Kidney glomerular epithelial cell (primary cell): Measurements from ENCODE around the gene CIRBP.
"Not testable (repeated sequence)": the region's sequence is repeated elsewhere in the genome, so short reads cannot be mapped to it uniquely, and the experiment has no call there.

Experiments used
- DNase-seq: peaks from one replicate; lab custom pipeline; 2025; lab: John Stamatoyannopoulos, UW

The CIRBP gene

DNA sequence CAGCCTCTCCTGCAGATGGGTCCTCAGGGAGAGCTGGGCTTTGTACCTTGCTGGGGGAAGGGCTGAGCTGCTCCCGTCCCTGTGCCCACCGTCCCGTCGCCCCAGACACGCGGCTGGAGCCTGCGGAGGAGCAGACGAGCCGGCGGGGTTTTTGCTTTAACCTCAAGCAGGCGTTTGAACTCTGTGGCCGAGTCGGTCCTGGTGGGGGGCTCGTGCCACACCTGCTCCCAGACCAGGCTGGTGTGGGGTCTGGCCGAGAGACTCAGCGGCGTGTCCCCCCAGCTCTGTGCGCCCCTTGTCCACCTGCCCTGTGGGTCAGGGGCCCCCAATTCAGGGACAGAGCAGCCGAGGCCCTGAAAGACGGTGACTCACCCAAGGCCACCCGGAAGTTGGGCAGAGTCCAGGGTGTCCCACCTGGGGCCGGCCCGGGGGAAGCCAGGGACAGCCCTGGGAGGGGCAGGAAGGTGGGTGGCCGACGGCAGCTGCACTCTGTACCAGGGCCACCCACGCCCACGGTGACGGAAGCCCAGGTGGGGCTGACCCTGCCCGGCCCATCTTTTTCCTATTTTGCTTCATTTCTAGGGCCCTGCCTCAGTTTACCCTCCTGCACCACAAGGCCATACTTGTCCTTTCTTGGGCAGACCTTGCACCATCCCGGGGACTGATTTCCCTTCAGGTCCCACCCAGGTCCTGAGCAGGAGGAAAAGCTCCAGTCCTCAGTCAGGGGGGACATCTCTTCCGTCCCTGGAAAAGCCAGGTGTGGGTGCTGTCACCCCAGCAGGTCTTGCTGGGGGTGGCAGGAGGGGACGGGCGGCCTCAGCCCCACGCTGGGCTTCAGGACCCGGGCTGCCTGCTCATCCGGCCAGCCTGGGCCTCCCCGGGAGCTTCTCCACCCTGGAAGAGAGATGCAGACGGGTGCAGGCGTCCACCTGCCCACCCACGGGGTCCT is 21.8 kb downstream of the CIRBP start:
- DNase-seq = no peak

DNA sequence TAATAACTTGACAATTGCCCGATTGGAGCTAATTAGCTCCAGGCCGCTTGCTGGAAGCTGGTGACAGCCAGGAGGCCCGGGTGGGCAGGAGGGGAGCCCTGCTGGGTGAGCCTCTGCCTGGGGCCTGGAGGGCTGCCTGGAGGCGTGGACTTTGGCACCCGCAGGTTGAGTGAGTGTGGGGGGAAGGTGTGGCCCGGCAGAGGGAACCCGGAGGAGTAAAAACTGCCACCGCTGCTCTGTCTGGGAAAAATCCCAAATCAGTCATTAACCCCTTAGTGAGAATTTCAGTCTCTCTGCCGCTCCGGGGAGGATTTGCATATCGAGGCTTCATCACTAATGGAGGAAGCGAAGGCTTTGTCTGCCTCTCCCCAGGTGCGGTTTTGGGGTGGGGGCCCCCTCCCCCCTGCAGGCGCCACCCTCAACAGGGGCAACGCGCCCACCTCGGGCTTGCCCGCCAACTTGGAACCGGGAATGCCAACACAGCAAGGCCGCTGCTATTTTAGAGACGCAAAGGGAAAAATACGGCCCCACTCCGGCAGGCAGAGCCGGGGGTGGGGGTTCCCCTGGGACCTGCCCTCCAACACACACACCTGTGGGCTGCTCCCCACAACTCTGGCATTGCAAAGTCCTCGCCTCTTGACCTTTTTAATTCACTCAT is 22.8 kb downstream of the CIRBP start:
- DNase-seq = no peak

DNA sequence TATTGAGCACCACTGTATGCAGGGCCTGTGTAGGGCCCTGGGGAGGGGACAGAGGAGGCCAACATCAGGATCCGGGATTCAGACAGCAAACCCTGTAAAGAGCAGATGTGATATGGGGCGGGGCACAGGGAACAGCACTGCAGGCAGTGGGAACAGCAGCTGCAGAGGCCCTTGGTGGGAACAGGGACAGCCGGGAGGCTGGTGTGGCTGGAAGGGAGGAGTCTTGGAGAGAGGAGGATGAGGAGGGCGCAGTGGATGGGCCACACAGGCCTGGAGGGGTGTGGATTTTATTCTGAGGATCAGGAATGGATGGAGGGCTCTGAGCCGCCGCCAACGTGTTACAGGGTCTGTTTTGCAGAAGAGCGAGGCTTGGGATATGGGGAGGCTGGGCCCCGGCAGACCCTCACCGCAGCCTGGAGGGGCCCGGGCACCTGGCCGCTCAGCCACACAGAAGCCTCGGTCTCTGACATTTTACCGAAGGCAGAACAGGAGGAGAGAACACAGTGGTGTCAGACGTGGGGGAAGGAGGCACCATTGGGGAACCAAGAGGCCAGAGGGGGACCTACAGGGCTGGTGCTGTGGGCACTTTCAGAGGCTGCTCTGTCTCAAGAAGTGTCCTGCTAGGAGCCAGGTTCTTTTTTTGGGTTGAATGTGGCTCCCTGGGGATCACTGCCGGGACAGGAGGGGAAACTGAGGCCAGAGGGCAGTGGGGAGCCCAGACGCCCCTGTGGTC is 23.5 kb downstream of the CIRBP start:
- no peak for DNase-seq

DNA sequence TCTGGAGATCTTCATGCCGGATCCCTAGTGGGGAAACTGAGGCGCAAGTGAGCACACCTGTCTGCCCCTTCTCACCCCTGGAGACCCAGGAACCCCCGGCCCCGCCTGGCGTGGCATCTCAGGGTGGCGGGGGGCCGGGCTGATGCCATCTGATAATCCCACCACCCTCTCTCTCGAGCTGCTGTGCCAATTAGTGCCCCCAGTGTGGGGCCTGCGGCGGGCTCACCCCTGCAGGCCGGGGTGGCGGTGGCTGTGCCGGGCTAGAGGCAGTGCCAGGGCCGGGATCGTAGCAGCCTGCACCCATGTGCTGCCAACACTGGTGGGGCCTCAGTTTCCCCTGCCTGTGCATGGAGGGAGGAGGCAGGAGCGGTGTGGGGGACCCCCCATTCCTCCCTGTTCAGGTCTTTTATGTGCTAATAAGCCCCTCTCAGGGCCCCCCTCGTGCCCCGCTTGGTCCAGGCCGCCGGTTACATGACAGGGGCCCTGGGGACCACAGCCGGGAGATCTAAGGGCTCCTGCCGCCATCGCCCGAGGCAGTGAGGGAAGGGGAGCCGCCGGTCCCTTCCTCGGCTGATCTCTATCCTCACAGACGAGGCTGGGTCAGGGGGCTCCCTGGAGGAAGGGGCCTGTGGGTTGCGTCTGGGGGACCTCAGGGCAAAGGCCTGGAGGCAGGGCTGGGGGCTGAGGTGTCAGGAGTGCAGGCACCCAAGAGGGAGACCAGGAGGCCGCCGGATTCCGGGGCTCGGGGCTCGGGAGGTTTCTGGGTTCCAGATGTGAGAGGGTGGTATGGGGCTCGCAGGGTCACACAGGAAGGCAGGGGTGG is 24.9 kb downstream of the CIRBP start:
- DNase-seq = no peak

DNA sequence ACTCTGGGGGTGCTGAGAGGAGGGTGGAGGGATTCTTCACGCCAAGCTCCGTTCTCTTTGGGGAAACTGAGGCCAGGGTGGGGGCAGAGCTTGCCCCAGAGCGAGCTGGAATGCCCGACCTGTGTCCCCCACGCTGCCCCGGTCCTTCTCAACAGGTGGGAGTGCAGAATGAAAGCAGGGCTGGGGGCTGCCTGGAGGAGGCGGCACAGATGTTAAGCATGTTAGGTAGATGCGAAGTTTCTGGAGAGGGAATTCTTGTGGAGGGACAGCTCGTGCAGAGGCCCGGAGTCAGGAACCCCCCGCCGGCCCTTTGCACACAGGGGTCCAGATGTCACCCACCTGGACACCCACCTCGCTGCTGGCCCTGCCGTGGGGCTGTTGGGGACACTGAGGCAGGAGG is 25.6 kb downstream of the CIRBP start:
- DNase-seq = no peak

DNA sequence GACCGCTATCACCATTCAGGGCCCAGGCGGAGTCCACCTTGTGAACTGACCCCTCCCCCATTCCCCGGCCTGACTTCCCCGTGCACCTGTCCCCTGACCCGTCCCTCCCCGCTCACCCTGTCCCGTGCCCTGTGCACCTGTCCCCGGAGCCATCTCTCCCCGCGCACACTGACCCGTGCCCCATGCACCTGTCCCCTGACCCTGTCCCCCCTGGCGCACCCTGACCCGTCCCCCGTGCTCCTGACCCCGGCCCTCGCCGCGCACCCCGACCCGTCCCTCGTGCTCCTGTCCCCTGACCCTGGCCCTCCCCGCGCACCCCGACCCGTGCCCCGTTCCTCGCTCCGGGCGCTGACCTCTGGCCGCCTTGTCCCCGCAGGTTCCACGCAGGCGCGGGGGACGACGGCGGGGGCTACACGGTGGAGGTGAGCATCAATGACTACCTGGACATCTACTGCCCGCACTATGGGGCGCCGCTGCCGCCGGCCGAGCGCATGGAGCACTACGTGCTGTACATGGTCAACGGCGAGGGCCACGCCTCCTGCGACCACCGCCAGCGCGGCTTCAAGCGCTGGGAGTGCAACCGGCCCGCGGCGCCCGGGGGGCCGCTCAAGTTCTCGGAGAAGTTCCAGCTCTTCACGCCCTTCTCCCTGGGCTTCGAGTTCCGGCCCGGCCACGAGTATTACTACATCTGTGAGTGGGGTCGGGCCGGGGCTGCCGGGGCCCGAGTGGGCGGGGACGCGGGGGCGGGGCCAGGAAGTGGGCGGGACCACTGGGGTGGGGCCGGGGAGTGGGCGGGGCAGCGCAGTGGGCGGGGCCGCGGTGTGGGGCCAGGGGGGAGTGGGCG is 26.3 kb downstream of the CIRBP start:
- no peak for DNase-seq

DNA sequence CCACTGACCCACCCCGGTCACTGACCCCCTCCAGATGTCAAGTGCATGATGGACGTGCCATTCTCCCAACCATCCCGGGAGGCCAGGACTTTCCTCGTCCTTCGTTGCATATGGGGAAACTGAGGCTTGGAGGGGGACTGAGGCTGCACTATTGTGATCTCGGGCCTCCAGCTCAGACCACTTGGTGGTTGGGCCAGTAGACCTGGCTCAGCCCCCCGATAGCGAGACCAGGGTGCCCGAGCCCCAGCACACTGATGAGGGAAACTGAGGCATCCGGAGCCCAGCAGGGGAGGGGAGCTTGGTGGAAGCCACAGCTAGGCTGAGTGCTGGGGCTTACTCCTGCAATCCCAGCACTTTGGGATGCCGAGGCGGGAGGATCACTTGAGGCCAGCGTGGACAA is 26.9 kb downstream of the CIRBP start:
- DNase-seq = no peak

DNA sequence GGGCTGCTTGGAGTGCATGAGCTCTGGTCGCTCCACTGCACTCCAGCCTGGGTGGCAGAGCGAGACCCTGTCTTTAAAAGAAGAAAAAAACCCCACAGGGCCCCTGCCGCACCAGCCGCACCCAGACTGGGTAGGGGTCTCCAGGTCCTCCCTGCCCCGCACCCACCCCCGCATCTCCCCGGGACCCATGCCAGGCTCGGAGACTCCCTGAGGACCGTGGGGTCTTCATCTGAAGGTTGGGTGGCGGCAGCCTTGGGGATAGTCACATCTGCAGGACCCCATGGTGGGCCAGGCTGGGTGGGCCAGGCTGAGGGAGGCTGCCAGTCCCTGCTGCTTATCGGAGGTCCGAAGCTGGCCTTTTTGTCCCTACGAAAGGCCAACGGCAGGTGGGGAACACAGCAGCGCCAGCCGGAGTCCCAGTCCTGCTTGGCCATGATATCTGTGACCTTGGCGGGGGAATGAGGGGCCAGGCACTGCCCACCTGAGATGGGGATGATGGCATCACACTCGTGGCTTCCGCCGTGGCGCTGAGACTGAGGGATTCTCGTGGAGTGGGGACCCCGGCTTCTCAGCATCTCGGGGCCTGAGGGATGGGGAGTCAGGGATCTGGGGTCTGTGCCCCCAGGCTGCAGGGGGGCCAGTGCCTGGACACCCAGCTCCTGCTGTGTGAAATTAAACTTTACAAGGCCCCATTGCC is 27.6 kb downstream of the CIRBP start:
- no peak for DNase-seq

DNA sequence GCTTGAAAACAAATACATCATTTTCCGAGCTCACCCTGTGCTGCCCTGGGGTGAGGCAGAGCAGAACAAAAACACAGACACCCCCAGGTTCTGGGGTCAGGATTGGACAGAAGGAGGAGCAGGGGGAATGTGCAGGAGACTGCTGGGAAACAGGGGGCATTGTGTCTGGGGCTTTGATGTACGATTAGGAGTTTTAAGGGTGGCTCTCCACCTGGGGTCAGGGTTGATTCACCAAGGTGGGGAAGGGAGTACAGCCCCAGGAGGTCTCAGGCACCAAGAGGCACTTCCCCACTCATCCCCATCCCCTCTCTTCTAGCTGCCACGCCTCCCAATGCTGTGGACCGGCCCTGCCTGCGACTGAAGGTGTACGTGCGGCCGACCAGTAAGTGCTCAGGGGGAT is 29.1 kb downstream of the CIRBP start:
- no peak for DNase-seq

DNA sequence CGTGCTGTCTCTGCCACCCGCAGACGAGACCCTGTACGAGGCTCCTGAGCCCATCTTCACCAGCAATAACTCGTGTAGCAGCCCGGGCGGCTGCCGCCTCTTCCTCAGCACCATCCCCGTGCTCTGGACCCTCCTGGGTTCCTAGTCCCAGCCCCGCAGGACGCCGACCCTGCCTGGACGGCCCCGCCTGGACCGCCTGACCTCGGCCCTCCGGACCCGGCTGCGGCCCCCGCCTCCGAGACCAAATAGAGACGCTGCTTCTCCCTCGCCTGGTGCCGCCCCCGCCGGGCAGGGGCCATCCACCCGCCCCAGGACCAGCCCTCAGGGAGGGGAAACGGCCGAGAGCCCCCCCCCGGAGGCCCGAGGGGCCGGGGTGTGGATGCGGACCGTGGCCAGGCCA is 30.7 kb downstream of the CIRBP start:
- no peak for DNase-seq

DNA sequence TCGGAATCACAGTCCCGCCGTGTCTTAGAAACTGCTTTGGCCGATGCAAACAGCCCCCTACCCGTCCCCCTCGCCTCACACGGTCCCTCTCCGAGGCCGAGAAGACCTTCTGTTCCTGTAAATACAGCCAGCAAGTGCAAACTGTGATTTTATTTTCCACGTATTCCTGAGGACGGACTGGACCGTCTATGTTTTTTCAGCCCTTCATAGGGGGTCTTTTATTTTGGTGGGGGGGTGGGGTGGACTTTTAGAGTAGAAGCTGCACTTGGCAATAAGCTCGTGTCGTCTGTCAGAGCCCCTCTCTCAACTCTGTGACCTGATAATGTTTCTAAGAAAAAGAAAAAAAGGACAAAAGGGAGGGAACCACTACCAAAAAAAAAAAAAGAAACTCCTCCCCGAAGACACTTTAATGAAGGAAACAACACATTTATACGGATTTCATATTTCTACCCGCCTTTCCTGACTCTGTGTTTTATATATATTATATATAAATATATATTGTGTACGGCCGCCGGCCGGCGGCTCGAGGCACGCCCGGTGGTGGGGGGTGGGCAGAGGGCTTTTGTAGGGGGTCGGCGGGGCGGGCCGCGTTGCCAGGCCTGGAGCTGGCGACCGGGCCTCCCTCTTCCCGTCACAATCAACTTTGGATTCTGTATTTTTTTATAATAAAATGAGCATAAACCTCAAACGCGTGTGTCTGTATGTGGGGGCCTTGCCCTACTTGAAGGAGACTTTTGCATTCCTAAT is 31.8 kb downstream of the CIRBP start:
- no peak for DNase-seq

DNA sequence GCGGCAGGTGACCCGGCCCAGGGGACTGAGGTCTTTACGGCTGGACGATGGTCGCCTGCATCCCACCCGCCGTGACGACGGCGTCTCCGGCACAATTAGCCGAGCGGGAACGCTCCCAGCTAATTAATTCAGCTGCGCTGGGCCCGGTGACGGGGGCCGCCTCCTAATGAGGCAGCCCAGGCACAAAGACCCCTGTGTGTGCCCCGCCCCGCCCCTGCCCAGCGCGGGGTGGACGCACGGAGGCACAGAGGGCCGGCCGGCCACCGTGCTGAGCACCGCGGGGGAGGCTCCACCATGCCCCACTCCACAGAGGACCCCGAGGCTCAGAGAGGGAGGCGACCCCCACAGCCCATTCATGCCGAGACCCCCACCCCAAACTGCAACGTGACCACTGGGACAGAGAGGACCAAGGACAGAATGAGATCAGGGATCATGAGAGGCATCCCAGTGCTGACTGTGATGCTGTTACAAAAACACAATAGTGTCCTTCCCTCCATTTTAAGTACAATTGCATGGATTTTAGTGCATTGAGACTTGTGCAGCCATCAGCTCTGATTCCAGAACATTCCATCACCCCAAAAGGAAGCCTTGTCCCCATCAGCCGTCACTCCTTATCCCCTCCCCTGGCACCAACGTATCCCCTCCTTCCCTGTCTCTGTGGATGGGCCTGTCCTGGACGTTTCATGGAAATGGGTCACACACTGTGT is 33.6 kb downstream of the CIRBP start:
- no peak for DNase-seq

DNA sequence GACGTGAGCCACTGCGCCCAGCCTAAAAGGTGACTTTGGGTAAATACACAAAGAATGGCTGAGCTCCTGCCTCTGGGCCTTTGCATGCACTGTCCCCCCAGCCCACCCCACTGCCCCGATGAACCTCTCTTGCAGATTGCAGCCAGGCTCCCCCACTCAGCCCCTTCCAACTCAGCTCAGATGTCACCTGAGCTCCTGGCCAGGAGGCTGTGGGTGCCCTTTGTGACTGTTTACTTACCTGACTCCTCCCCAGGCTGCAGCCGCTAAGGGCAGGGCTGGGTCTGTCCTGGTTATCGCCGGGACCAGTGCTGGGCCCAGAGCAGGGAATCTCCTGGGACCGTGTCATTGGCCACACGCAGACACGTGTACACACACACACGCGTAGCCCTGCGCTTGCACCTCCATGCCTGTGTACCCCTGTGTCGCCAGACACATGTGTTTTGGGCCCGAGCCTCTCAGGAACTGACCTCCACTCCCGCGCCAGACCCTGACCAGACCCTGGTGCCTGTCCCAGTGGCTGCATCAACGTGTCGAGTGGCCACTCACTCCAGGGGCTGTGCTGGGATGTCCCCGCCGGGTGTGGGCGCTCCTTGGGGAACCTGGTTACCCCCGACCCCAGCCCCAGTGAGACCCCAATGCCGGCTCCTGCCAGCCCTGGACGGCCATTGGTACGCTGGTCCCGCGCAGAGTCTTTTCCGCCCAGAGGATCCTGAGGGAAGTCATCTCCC is 35.2 kb downstream of the CIRBP start:
- DNase-seq = no peak

DNA sequence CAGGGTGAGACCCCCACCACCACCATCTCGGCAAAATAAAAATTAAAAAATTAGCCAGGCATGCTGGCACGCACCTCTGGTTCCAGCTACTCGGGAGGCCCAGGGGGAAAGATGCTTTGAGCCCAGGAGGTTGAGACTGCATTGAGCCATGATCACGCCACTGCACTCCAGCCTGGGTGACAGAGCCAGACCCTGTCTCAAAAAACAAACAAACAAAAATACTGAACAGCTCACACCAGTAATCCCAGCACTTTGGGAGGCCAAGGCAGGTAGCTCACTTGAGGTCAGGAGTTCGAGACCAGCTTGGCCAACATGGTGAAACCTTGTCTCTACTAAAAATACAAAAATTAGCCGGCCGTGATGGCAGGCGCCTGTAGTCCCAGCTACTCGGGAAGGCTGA is 36.2 kb downstream of the CIRBP start:
- not testable (repeated sequence) for DNase-seq

DNA sequence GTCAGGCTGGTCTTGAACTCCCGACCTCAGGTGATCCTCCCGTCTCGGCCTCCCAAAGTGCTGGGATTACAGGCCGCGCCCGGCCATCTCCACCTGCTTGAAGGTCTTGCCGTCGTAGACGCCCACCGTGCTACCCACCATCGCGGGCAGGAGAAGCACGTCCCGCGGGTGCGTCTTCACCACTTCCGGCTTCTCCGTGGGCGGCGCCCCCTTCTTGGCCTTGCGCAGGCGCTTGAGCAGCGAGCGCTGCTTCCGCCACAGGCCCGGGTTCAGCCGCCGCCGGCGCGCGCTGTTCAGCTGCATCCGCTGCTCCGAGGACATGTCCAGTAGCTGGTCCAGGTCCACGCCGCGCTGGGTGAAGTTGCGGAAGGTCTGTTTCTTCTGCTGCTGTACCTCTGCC is 38.2 kb downstream of the CIRBP start:
- no peak for DNase-seq

DNA sequence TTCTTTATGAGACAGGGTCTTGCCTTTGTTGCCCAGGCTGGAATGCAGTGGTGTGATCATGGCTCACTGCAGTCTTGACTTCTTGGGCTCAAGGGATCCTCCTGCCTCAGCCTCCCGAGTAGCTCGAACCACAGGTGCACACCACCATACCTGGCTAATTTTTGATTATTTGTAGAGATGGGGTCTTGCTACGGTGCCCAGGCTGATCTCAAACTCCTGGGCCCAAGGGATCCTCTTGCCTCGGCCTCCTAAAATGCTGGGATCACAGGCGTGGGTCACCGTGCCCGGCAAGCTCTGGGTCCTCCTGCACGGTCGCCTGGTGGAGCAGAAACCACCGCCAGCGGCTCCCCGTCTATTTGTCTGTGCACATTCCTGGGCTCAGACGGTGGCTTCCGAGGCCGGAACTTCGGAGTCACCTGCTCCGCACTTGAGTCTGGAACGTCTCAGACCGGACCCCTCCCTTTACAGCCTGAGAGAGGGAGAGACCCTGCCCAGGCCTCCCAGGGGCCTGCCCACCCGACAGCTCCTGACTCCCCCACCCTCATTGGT is 38.7 kb downstream of the CIRBP start:
- DNase-seq = no peak

DNA sequence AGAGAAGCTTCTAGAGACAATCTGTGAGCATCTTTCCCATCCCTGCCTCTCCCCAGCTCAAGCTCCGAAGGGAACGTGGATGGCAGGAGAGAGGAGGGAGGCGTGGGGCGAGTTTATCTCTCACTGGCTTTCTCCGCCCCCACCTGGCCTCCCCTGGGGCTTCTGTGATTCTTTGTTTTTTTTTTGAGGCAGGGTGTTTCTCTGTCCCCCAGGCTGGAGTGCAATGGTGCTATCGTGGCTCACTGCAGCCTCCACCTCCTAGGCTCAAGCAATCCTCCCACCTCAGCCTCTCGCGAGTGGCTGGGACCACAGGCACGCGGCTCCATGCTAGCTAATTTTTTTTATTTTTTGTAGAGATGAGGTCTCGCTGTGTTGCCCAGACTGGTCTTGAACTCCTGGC is 39.6 kb downstream of the CIRBP start:
- DNase-seq = no peak
